Head of caudate nucleus (tissue), 42 donors: ENCODE results near the gene AHCTF1.
A peak's percentile ranks its signal among the peaks of the same experiment; 100 is the strongest.
"Not testable (repeated sequence)": the region's sequence is repeated elsewhere in the genome, so short reads cannot be mapped to it uniquely, and the experiment has no call there.

Experiments used
- DNase-seq, 42 donors: peaks; one replicate each; pipeline versions ENCODE4 v3.0.0 to v3.0.0-alpha.2; 2020 to 2021; ENCODE audit warnings: mixed read lengths in 7 of 42
- intact Hi-C: fragments of 100-400 bp; cut with DNase I; formaldehyde crosslinking; loops from one replicate; pipeline ENCODE4 v1.15.0; 2022

Gene AHCTF1

DNA sequence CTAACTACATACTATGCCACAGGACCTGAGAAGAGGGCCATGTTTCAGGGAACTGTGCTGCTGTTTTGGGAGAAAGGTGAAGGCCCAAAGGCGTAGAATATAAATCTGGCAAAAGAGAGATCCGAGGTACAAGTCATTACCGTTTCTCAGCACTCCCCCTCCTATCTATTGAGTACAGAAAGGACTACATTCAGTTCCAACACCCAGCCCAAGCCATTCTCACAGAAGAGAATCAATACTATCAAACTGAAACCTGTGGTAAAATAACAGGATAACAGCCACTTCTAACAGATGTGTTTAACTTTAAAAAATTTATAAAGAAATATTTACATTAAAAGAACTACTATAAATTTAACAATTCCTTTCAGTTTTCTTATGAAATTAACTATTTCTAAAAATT, 7.8 kb downstream of the AHCTF1 start:
- intact Hi-C loops: no loop called here
- DNase-seq: no peak

DNA sequence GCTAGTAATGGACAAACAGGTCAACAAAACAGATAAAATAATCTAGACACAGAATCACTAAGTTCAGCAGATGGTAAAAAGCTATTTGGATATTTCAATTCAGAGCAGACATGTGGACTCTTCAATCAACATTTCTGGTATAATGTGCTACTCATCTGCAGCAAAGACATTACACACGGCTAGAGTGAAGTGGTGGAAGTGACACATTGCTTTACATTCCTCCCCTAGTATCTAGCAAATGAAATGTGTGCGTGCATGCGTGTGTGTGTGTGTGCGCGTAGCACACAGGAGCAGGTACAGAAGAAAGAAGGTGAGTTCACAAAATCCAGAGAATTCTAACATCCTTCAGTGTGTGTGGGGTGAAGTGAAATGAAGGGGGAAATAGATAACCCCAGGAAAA, 8.3 kb downstream of the AHCTF1 start:
- intact Hi-C loops: no loop called here
- DNase-seq: no peak

- intact Hi-C loops: no loop called here
- DNase-seq: no peak
Observed at GRCh38 chr1:246921481-246921880, 10.3 kb downstream of the AHCTF1 start.

GRCh38 chr1:246919902-246920301, 11.8 kb downstream of the AHCTF1 start:
- intact Hi-C loops: no loop called here
- DNase-seq: no peak

DNA sequence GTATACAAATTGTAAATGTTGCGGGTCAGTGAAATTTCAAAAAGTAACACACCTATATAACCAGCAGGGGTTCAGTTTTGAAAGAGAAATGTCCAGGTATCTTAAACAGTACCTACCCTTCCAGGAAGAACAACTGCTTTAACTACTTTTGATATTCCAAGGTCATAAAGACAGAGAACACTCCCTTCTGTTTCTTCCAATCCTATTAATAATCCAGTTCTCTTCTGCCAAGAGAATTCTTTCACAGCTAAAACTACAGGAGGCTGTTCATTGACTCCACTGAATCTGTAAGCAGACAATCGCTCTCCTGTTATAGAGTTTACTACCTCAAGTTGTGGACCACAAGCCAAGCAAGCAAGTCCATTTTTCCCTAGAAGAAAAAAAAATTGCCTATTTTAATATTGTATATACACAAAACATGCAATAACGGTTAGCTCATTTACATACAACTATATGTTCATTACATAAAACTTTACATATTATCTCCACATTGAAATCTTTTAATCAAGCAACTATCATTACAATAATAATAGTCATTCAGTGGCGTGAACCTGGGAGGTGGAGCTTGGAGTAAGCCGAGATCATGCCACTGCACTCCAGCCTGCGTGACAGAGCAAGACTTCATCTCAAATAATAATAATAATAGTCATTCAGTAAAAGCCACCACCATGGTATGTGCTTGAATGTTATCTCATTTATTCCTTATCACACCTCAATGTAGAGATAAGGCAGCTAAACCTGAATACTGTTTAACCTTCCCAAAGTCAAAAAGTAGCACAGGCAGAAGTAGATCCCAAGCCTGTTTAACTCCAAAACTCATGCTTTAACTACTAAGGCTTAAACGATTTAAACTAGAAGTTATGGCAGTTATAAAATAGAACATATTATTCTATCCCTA, 15.5 kb downstream of the AHCTF1 start:
- intact Hi-C loops: not testable (repeated sequence)

GRCh38 chr1:246907472-246907871, 24.3 kb downstream of the AHCTF1 start:
- peak in 13 of 42 donors; percentile 17 to 67 (median 37) for DNase-seq
- intact Hi-C loops: no loop called here

More for the DNA sequence above, 15.5 kb downstream of the AHCTF1 start:
- DNase-seq: not testable (repeated sequence)

GRCh38 chr1:246906833-246907232, 24.9 kb downstream of the AHCTF1 start:
- DNase-seq: no peak
- intact Hi-C loops: no loop called here

- intact Hi-C loops: no loop called here
- no peak for DNase-seq
Observed at GRCh38 chr1:246901874-246902273, 29.9 kb downstream of the AHCTF1 start.

DNA sequence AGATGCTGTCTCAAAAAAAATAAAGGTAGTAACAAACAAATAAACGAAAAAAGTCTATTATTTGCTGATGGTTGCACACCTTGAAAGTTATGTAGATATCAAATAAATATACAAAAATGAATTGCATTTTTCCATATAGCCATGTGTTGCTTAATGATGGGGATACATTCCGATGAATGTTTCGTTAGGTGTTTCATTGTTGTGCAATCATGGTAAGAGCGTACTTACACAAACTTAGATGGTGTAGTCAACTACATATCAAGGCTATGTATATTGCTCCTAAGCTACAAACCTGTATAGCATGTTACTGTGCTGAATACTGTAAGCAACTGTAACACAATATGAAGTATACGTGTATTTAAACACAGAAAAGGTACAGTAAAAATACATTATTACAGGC, 34.4 kb downstream of the AHCTF1 start:
- intact Hi-C loops: no loop called here
- DNase-seq: no peak

DNA sequence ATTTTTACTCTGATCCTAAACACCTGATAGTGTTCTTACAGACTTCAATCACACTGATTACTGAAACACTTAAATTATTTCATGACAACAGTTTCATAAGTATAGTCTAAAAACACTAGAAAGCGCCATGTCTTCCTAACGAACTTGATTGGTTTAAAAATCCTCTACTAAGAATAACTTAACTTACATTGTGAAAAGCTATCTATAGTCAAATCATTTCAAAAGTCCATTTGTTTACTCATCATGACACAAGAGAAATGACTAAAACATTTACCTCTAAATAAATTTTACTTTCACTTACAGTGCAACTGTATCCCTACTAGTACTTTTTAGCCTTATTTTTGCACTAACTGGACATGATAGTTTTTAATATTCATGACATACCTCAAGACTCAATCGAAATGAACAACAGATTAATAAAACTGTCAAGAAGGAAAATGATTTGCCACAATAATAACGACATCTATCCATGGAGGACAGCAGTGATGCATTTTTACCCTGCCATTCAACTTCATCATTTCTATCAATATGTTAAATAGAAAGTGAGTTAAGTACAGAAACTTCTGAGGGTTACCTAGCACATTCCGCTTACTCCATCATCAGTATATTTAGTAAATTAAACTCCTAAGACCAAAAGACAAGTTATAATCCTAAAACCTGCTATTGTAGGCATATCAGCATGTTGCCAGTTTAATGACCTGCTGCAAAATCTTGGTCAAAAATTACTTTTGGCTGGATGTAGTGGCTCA, 38.4 kb downstream of the AHCTF1 start:
- intact Hi-C loops: no loop called here
- DNase-seq: no peak

DNA sequence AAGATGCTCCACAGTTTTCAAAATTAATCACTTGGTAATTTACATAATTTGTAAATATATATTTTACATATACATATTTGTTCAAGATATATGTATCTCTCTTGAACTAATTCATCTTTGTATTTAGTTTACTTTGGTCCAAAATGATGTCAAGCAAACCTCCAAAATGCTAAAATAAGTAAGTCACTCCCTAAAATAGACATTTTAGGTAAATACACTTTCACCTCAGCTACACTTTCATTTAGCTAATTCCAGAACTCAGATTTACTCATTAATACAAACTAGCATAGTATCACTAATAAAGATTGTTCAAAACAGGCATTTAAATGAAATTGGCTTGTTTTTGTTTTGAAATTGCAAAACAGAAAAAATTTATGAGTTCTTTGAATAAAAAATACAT, 40.6 kb downstream of the AHCTF1 start:
- intact Hi-C loops: no loop called here
- no peak for DNase-seq

DNA sequence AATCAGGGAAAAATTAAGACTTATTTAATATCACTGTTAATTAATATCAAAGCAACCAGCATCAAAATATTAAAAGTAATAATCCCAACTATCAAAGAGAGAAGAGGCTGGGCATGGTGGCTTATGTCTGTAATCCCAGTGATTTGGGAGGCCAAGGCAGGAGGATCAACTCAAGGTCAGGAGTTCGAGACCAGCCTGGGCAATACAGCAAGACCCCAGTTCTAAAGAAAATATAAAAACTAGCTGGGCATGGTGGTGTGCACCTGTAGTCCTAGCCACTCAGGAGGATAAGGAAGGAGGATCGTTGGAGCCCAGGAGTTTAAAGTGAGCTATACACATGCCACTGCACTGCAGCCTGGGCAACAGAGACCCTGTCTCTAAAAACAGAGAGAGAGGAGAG, 43.2 kb downstream of the AHCTF1 start:
- intact Hi-C loops: no loop called here
- no peak for DNase-seq

GRCh38 chr1:246885389-246885788, 46.4 kb downstream of the AHCTF1 start:
- DNase-seq, intact Hi-C loops: not testable (repeated sequence)

DNA sequence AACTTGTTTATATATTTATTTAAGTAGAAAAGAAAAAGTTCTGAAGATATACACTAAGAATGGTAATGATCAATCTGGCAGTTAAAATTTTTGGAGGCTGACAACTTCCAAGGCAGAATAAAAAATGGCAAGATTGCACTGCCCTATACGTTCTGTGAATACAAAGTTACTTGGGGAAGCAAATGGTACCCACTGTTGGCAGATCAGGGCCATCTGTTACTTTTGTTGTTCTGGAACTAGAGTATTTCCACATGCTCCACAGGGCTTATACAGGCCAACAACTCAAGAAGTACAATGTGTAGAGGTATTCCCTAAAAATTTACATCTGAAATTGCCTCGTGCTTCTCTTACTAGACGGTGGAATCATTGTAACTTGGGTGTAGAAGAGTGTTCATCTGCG, 53.2 kb downstream of the AHCTF1 start:
- DNase-seq: no peak
- intact Hi-C loops: no loop called here

- intact Hi-C loops: no loop called here
- DNase-seq: no peak
Observed at GRCh38 chr1:246876431-246876830, 55.3 kb downstream of the AHCTF1 start.

- DNase-seq: no peak
- intact Hi-C loops: no loop called here
Observed at GRCh38 chr1:246875041-246876026, 56.4 kb downstream of the AHCTF1 start.

GRCh38 chr1:246865921-246866320, 65.8 kb downstream of the AHCTF1 start:
- intact Hi-C loops: no loop called here
- no peak for DNase-seq

DNA sequence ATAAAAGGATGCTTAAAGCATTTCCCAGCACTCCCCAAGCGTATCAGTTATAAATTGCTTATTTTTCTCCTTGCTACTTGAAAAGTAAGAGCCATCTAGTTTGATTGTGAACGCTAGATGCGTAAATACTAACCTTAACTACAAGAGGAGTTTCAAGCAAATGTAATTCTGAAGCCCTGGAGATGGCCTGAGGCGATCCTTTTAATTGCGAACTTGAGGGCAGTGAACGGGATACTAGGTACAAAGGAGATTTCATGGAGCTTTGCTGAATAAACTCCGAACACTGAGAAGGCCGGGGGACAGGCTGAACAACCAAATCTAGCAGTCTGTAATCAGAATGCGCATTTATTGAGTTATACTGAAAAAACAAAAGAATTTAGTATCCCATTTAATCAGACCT, 68.0 kb downstream of the AHCTF1 start:
- intact Hi-C loops, DNase-seq: not testable (repeated sequence)

DNA sequence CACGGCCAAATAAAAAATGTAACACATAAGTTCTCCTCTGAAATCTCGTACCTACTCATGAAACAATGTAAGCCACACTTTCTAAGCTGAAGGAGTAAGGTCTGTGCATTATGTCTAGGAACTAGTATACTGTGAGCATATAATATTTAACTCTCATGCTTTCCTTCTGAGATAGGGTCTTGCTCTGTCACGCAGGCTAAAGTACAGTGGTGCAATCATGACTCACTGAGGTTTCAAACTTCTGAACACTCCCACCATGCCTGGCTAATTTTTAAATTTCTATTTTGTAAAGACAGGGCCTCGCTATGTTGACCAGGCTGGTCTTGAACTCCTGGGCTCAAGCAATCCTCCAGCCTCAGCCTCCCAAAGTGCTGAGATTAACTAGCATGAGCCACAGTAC, 71.3 kb downstream of the AHCTF1 start:
- DNase-seq: no peak
- intact Hi-C loops: no loop called here
